HG03342 (cell line): ENCODE data around the gene TRAPPC2B.

Experiments used
- ATAC-seq: cut with Tn5 transposase; IDR thresholded peaks from one replicate; pipeline ENCODE4 v1.9.1; 2021; ENCODE audit warnings: mild to moderate bottlenecking, moderate library complexity; ENCODE audit not compliant: unreplicated experiment

TRAPPC2B gene

GRCh38 chr19:57362997-57363687 lies at the start of gene TRAPPC2B, which contains the start of gene ZNF547:
TSS of gene TRAPPC2B (plus strand) at chr19:57363551. CDS start at chr19:57364834, 1,283 bp downstream.
TSS of gene ZNF547 (plus strand) at chr19:57363551. CDS start at chr19:57368556, 5,005 bp downstream.
- peak; percentile 90 for ATAC-seq

GRCh38 chr19:57314146-57314545 lies 49.2 kb upstream of the TRAPPC2B start:
- no peak for ATAC-seq

- no peak for ATAC-seq
Observed at GRCh38 chr19:57317503-57317902, 45.8 kb upstream of the TRAPPC2B start.

GRCh38 chr19:57319869-57320179 lies 43.5 kb upstream of the TRAPPC2B start:
- ATAC-seq = no peak

- peak; percentile 96 for ATAC-seq
Observed at GRCh38 chr19:57320180-57321084, 42.9 kb upstream of the TRAPPC2B start, which contains the start of gene ZNF543. TSS of gene ZNF543 (plus strand) at chr19:57320472. CDS start at chr19:57320854, 382 bp downstream.

GRCh38 chr19:57321116-57321515 lies 42.2 kb upstream of the TRAPPC2B start:
- ATAC-seq = no peak

- ATAC-seq = no peak
Observed at GRCh38 chr19:57321751-57322150, 41.6 kb upstream of the TRAPPC2B start.

- no peak for ATAC-seq
Observed at GRCh38 chr19:57324992-57325391, 38.4 kb upstream of the TRAPPC2B start.

GRCh38 chr19:57327993-57328392 lies 35.4 kb upstream of the TRAPPC2B start:
- no peak for ATAC-seq

- no peak for ATAC-seq
Observed at GRCh38 chr19:57334191-57334590, 29.2 kb upstream of the TRAPPC2B start.

GRCh38 chr19:57338877-57339276 lies 24.5 kb upstream of the TRAPPC2B start:
- no peak for ATAC-seq

- no peak for ATAC-seq
Observed at GRCh38 chr19:57342582-57342981, 20.8 kb upstream of the TRAPPC2B start.

- no peak for ATAC-seq
Observed at GRCh38 chr19:57348136-57348535, 15.2 kb upstream of the TRAPPC2B start.

- peak; percentile 97 for ATAC-seq
Observed at GRCh38 chr19:57350877-57351805, 12.2 kb upstream of the TRAPPC2B start, which contains the start of gene ZNF304. TSS of gene ZNF304 (plus strand) at chr19:57351271. CDS start at chr19:57351665, 394 bp downstream.

- no peak for ATAC-seq
Observed at GRCh38 chr19:57351867-57352266, 11.5 kb upstream of the TRAPPC2B start.

- ATAC-seq = no peak
Observed at GRCh38 chr19:57355916-57356315, 7.4 kb upstream of the TRAPPC2B start.

- no peak for ATAC-seq
Observed at GRCh38 chr19:57357406-57357805, 5.9 kb upstream of the TRAPPC2B start.

- no peak for ATAC-seq
Observed at GRCh38 chr19:57359300-57359699, 4.1 kb upstream of the TRAPPC2B start.

GRCh38 chr19:57362419-57362818 lies 932 bp upstream of the TRAPPC2B start:
- ATAC-seq = no peak

GRCh38 chr19:57363688-57364181 lies 384 bp downstream of the TRAPPC2B start:
- ATAC-seq = no peak
